Left ventricle myocardium inferior (tissue), 1 donor: Measurements from ENCODE around the gene CAPS. TPM values are rescaled to one million over a fixed set of nuclear protein-coding genes. Genes with fewer than 3 reads are reported as not detected.

Source experiments
- DNase-seq: peaks from one replicate; pipeline ENCODE4 v3.0.0-alpha.2; 2020
- H3K27ac ChIP-seq: fragments of 200-600 bp; replicated peaks from 2 replicates; pipeline ENCODE4 v1.8.0; 2021
- H3K27me3 ChIP-seq: fragments of 200-600 bp; 2 replicates; pipeline ENCODE4 v1.8.0; 2021; ENCODE audit warnings: low read depth
- H3K36me3 ChIP-seq: fragments of 200-600 bp; 2 replicates; pipeline ENCODE4 v1.8.0; 2021
- H3K4me1 ChIP-seq: fragments of 200-600 bp; 2 replicates; pipeline ENCODE4 v1.8.0; 2021
- H3K4me3 ChIP-seq: fragments of 200-600 bp; 2 replicates; pipeline ENCODE4 v1.8.0; 2021; ENCODE audit warnings: mild to moderate bottlenecking, moderate library complexity
- H3K9me3 ChIP-seq: fragments of 200-600 bp; replicated peaks from 2 replicates; pipeline ENCODE4 v1.8.0; 2021
- CTCF ChIP-seq: fragments of 200-600 bp; IDR thresholded peaks from 2 replicates; pipeline ENCODE4 v1.8.0; 2021; ENCODE audit warnings: antibody characterized with exemption, mild to moderate bottlenecking, borderline replicate concordance
- intact Hi-C: fragments of 100-400 bp; cut with micrococcal nuclease; formaldehyde crosslinking; loops from one replicate; pipeline ENCODE4 v1.11.0; 2022
- total RNA-seq: library from RNA; stranded (reverse); fragmentation: NEBNext Ultra II Directional; extraction: Animal tissue kit (Norgen Biotek cat#: 25700); gene quantifications from one replicate; pipeline ENCODE4 v1.2.1, GENCODE V29; 2021
- donor health status: DM: no; HTN: yes; CAD: no; lungs with severe emphysema.

CAPS gene
- total RNA-seq, 1 donor from 2014 or later: 6.1 TPM

- DNase-seq: no peak
- no peaks in the 10 kb centered on the region for H3K9me3 ChIP-seq
- intact Hi-C loops: no loop called here
- peaks cover 46% of the 10 kb centered on the region for H3K4me1 ChIP-seq
- TF ChIP-seq CTCF: no peak
- no peaks in the 10 kb centered on the region for H3K27me3 ChIP-seq
- peaks cover 55% of the 10 kb centered on the region for H3K36me3 ChIP-seq
- no peak overlapping the region for H3K4me3 ChIP-seq
- H3K27ac ChIP-seq: peak overlapping the region; percentile 60
These were observed 21.6 kb downstream of the CAPS start for GRCh38 chr19:5935473-5936291.

- H3K4me1 ChIP-seq: peaks cover 52% of the 10 kb centered on the region
- peaks cover 55% of the 10 kb centered on the region for H3K36me3 ChIP-seq
- intact Hi-C loops: no loop called here
- no peaks in the 10 kb centered on the region for H3K27me3 ChIP-seq
- no peak for TF ChIP-seq CTCF
- H3K9me3 ChIP-seq: no peaks in the 10 kb centered on the region
- no peak for DNase-seq
- peak overlapping the region; percentile 60 for H3K27ac ChIP-seq
- no peak overlapping the region for H3K4me3 ChIP-seq
These were observed 22.2 kb downstream of the CAPS start for GRCh38 chr19:5936292-5936592.

GRCh38 chr19:5937550-5937949 is 23.5 kb downstream of the CAPS start:
- Histone ChIP-seq H3K27me3 (no peaks in the 10 kb centered on the region), H3K27ac (no peak overlapping the region), H3K9me3 (no peaks in the 10 kb centered on the region), H3K36me3 (peaks cover 46% of the 10 kb centered on the region), H3K4me1 (peaks cover 65% of the 10 kb centered on the region), H3K4me3 (no peak overlapping the region)
- intact Hi-C loops: no loop called here
- TF ChIP-seq CTCF: no peak
- DNase-seq: no peak

- Histone ChIP-seq H3K36me3 (peaks cover 33% of the 10 kb centered on the region), H3K27me3 (no peaks in the 10 kb centered on the region), H3K4me1 (peaks cover 55% of the 10 kb centered on the region), H3K27ac (peak overlapping the region; percentile 72), H3K9me3 (no peaks in the 10 kb centered on the region), H3K4me3 (no peak overlapping the region)
- no peak for TF ChIP-seq CTCF
- intact Hi-C loops: no loop called here
- no peak for DNase-seq
These were observed 26.5 kb downstream of the CAPS start for GRCh38 chr19:5940260-5941208.

- H3K4me1 ChIP-seq: peaks cover 48% of the 10 kb centered on the region
- no peak for TF ChIP-seq CTCF
- no peaks in the 10 kb centered on the region for H3K27me3 ChIP-seq
- H3K4me3 ChIP-seq: no peak overlapping the region
- intact Hi-C loops: no loop called here
- H3K36me3 ChIP-seq: peaks cover 26% of the 10 kb centered on the region
- no peak overlapping the region for H3K27ac ChIP-seq
- H3K9me3 ChIP-seq: no peaks in the 10 kb centered on the region
- DNase-seq: no peak
These were observed 27.6 kb downstream of the CAPS start for GRCh38 chr19:5941673-5942072.
